Measurements from ENCODE around the gene HKDC1. TPM values are rescaled to one million over a fixed set of nuclear protein-coding genes. Genes with fewer than 3 reads are reported as not detected.

Gene HKDC1
- polyA plus RNA-seq, 1 donor from 2014 or later: 0.07 TPM

- no peak for TF ChIP-seq CTCF (IDR thresholded peaks at IDR 0.05; ENCODE audit: poor library complexity, severe bottlenecking)
These were observed 67.0 kb downstream of the HKDC1 start (continued) for GRCh38 chr10:69287181-69287580.

- Histone ChIP-seq H4K20me1 (ENCODE audit: insufficient read depth) (no peaks in the 10 kb centered on the region), H3K9ac (ENCODE audit: low read length) (no peak overlapping the region), H3K36me3 (ENCODE audit: insufficient read depth, low read length) (no peaks in the 10 kb centered on the region), H3K9me2 (ENCODE audit: insufficient read depth, low read length) (no peaks in the 10 kb centered on the region), H3K9me3 (ENCODE audit: low read length) (no peaks in the 10 kb centered on the region), H3F3A (ENCODE audit: insufficient read depth, low read length, poor library complexity, severe bottlenecking) (no peaks in the 10 kb centered on the region), H3K27ac (ENCODE audit: low read length) (no peak overlapping the region), H3K27me3 (ENCODE audit: insufficient read depth, low read depth, low read length) (no peaks in the 10 kb centered on the region), H3K79me2 (replicated peaks; ENCODE audit: insufficient read depth, low read length) (no peaks in the 10 kb centered on the region), H3K4me3 (ENCODE audit: low read length) (no peak overlapping the region), H3K4me2 (ENCODE audit: low read length) (no peak overlapping the region), H2AFZ (ENCODE audit: low read depth, low read length) (no peak overlapping the region)
- TF ChIP-seq EP300 (conservative IDR thresholded peaks at IDR 0.05; ENCODE audit: poor library complexity, severe bottlenecking) (no peak), RAD21 (conservative IDR thresholded peaks at IDR 0.05) (no peak), POLR2AphosphoS5 (IDR thresholded peaks at IDR 0.05) (no peak), EZH2 (IDR thresholded peaks at IDR 0.05; ENCODE audit: borderline replicate concordance, insufficient read depth, low read length, poor library complexity, severe bottlenecking) (no peak), TAF1 (IDR thresholded peaks at IDR 0.05; ENCODE audit: low read depth) (no peak), REST (IDR thresholded peaks at IDR 0.05; ENCODE audit: borderline replicate concordance) (no peak), SMC3 (conservative IDR thresholded peaks at IDR 0.05; ENCODE audit: poor library complexity) (no peak), MXI1 (conservative IDR thresholded peaks at IDR 0.05; ENCODE audit: poor library complexity, severe bottlenecking) (no peak), CTCF (IDR thresholded peaks at IDR 0.05; ENCODE audit: poor library complexity, severe bottlenecking) (no peak)
These were observed 70.9 kb downstream of the HKDC1 start for GRCh38 chr10:69290993-69291392.

GRCh38 chr10:69292459-69292858, 72.3 kb downstream of the HKDC1 start:
- H3K36me3 ChIP-seq (ENCODE audit: insufficient read depth, low read length): no peaks in the 10 kb centered on the region
- H3F3A ChIP-seq (ENCODE audit: insufficient read depth, low read length, poor library complexity, severe bottlenecking): no peaks in the 10 kb centered on the region
- H3K9ac ChIP-seq (ENCODE audit: low read length): no peak overlapping the region
- H2AFZ ChIP-seq (ENCODE audit: low read depth, low read length): no peak overlapping the region
- H3K9me3 ChIP-seq (ENCODE audit: low read length): no peaks in the 10 kb centered on the region
- TF ChIP-seq CTCF (IDR thresholded peaks at IDR 0.05; ENCODE audit: poor library complexity, severe bottlenecking) (no peak), EZH2 (IDR thresholded peaks at IDR 0.05; ENCODE audit: borderline replicate concordance, insufficient read depth, low read length, poor library complexity, severe bottlenecking) (no peak), TAF1 (IDR thresholded peaks at IDR 0.05; ENCODE audit: low read depth) (no peak), SMC3 (conservative IDR thresholded peaks at IDR 0.05; ENCODE audit: poor library complexity) (no peak), RAD21 (conservative IDR thresholded peaks at IDR 0.05) (no peak), POLR2AphosphoS5 (IDR thresholded peaks at IDR 0.05) (no peak), REST (IDR thresholded peaks at IDR 0.05; ENCODE audit: borderline replicate concordance) (no peak), MXI1 (conservative IDR thresholded peaks at IDR 0.05; ENCODE audit: poor library complexity, severe bottlenecking) (no peak), EP300 (conservative IDR thresholded peaks at IDR 0.05; ENCODE audit: poor library complexity, severe bottlenecking) (no peak)
- H3K27ac ChIP-seq (ENCODE audit: low read length): no peak overlapping the region
- H3K79me2 ChIP-seq (replicated peaks; ENCODE audit: insufficient read depth, low read length): no peaks in the 10 kb centered on the region
- no peaks in the 10 kb centered on the region for H4K20me1 ChIP-seq (ENCODE audit: insufficient read depth)
- H3K4me2 ChIP-seq (ENCODE audit: low read length): no peak overlapping the region
- H3K9me2 ChIP-seq (ENCODE audit: insufficient read depth, low read length): no peaks in the 10 kb centered on the region
- no peaks in the 10 kb centered on the region for H3K27me3 ChIP-seq (ENCODE audit: insufficient read depth, low read depth, low read length)
- no peak overlapping the region for H3K4me3 ChIP-seq (ENCODE audit: low read length)
